NCI-H460 (cell line): ENCODE results near the gene OPALIN. TPM values are rescaled to one million over a fixed set of nuclear protein-coding genes. Genes with fewer than 3 reads are reported as not detected.
"Not testable (repeated sequence)": the region's sequence is repeated elsewhere in the genome, so short reads cannot be mapped to it uniquely, and the experiment has no call there.

Experiments used
- DNase-seq: peaks from one replicate; pipeline ENCODE4 v3.0.0-alpha.2; 2016; ENCODE audit warnings: low read depth; ENCODE audit errors: extremely low read depth
- total RNA-seq: library from RNA; depleted of rRNA; stranded (reverse); fragments of >200 nt; shearing (Covaris generic); gene quantifications from 2 replicates; pipeline ENCODE4 v1.2.3, GENCODE V29; 2014; rRNA removed

Gene OPALIN
- total RNA-seq, 1 experiment from 2014 or later = not detected

- no peak for DNase-seq
These were observed 49.0 kb downstream of the OPALIN start for GRCh38 chr10:96309628-96310320.

- not testable (repeated sequence) for DNase-seq
These were observed 49.9 kb downstream of the OPALIN start for GRCh38 chr10:96308854-96309253.

GRCh38 chr10:96306516-96306915 lies 52.3 kb downstream of the OPALIN start:
- DNase-seq = no peak

GRCh38 chr10:96305019-96305418 lies 53.8 kb downstream of the OPALIN start:
- DNase-seq = no peak

- no peak for DNase-seq
These were observed 54.6 kb downstream of the OPALIN start, which contains the start of gene DNTT for GRCh38 chr10:96304230-96304629. DNTT (plus strand) TSS chr10:96304434; CDS start chr10:96304498, 64 bp downstream.

- no peak for DNase-seq
These were observed 57.2 kb downstream of the OPALIN start for GRCh38 chr10:96301616-96302015.

- DNase-seq = no peak
These were observed 59.4 kb downstream of the OPALIN start for GRCh38 chr10:96299383-96299782.

- DNase-seq = no peak
These were observed 60.4 kb downstream of the OPALIN start for GRCh38 chr10:96298362-96298761.

GRCh38 chr10:96297486-96297885 lies 61.3 kb downstream of the OPALIN start:
- DNase-seq = no peak

- DNase-seq = no peak
These were observed 63.3 kb downstream of the OPALIN start for GRCh38 chr10:96295475-96295874.

Other genes with a start within 250 kb of the OPALIN start
- gene ZNF518A, start 228.7 kb downstream of the OPALIN start, total RNA-seq = 11.9 and 13.4 TPM in 2 replicates
- not detected in 2 replicates for gene BLNK, start 87.4 kb downstream of the OPALIN start, total RNA-seq
- not detected in 2 replicates for gene DNTT, start 54.6 kb downstream of the OPALIN start, total RNA-seq
- 0.12 TPM in 2 replicates for gene TLL2, start 154.9 kb upstream of the OPALIN start, total RNA-seq
- gene TM9SF3, start 228.0 kb upstream of the OPALIN start, total RNA-seq = 84.5 and 118 TPM in 2 replicates